Liver (tissue), 9 donors: Measurements from ENCODE around the gene RPS29. TPM values are rescaled to one million over a fixed set of nuclear protein-coding genes. Genes with fewer than 3 reads are reported as not detected.

Source experiments
- DNase-seq: peaks from one replicate; pipeline ENCODE4 v3.0.0-alpha.2; 2017; ENCODE audit warnings: low spot score
- H3K27ac ChIP-seq, 2 donors: one replicate each; pipeline ENCODE4 v1.7.0; 2013; ENCODE audit warnings: inconsistent platforms in 2 of 2, low read length in 2 of 2, control low read depth in 1 of 2, low read depth in 1 of 2, mild to moderate bottlenecking in 1 of 2
- H3K27me3 ChIP-seq, 4 donors: one replicate each; pipeline versions ENCODE4 v1.6.1 to v1.7.0; 2013; ENCODE audit warnings: low read length in 3 of 4, inconsistent platforms in 1 of 4, mild to moderate bottlenecking in 1 of 4, moderate library complexity in 1 of 4; ENCODE audit not compliant: control insufficient read depth in 4 of 4, insufficient read depth in 4 of 4
- H3K36me3 ChIP-seq, 4 donors: one replicate each; pipeline versions ENCODE4 v1.6.1 to v1.7.0; 2013; ENCODE audit warnings: low read length in 3 of 4, mild to moderate bottlenecking in 3 of 4, low read depth in 1 of 4, moderate library complexity in 1 of 4; ENCODE audit not compliant: control insufficient read depth in 4 of 4, insufficient read depth in 3 of 4
- H3K4me1 ChIP-seq, 4 donors: one replicate each; pipeline versions ENCODE4 v1.6.1 to v1.7.0; 2013; ENCODE audit warnings: low read length in 3 of 4, mild to moderate bottlenecking in 3 of 4, moderate library complexity in 1 of 4; ENCODE audit not compliant: control insufficient read depth in 4 of 4, insufficient read depth in 4 of 4
- H3K4me3 ChIP-seq, 3 donors: one replicate each; pipeline versions ENCODE4 v1.6.1 to v1.7.0; 2013; ENCODE audit warnings: low read length in 3 of 3, control low read depth in 1 of 3, low read depth in 1 of 3, mild to moderate bottlenecking in 1 of 3
- H3K9ac ChIP-seq, 2 donors: one replicate each; pipeline ENCODE4 v1.7.0; 2013; ENCODE audit warnings: low read length in 2 of 2, mild to moderate bottlenecking in 2 of 2, moderate library complexity in 2 of 2, control low read depth in 1 of 2, low read depth in 1 of 2
- H3K9me3 ChIP-seq, 4 donors: one replicate each; pipeline versions ENCODE4 v1.6.1 to v1.7.0; 2013; ENCODE audit warnings: low read length in 3 of 4; ENCODE audit not compliant: control insufficient read depth in 4 of 4
- CTCF ChIP-seq: fragments of 150-350 bp; IDR thresholded peaks from 2 replicates; pipeline ENCODE4 v1.5.1; 2017; ENCODE audit warnings: improper control_type of control experiment, low read depth, low read length; ENCODE audit not compliant: missing input control
- EGR1 ChIP-seq, 2 donors: IDR thresholded peaks; 2 replicates each; pipeline ENCODE4 v1.6.1; 2016 to 2018; ENCODE audit warnings: antibody characterized with exemption in 2 of 2, low read depth in 2 of 2
- FOXA1 ChIP-seq: IDR thresholded peaks from 2 replicates; pipeline ENCODE4 v1.6.1; 2016; ENCODE audit warnings: antibody characterized with exemption
- GABPA ChIP-seq, 2 donors: IDR thresholded peaks in 1 of 2; conservative IDR thresholded peaks in 1 of 2; 2 replicates each; pipeline ENCODE4 v1.6.1; 2016; ENCODE audit warnings: antibody characterized with exemption in 2 of 2, mild to moderate bottlenecking in 1 of 2, moderate library complexity in 1 of 2
- HNF4G ChIP-seq: IDR thresholded peaks from 2 replicates; pipeline ENCODE4 v1.6.1; 2016; ENCODE audit warnings: antibody characterized with exemption
- JUND ChIP-seq, 2 donors: IDR thresholded peaks; 2 replicates each; pipeline ENCODE4 v1.6.1; 2016; ENCODE audit warnings: antibody characterized with exemption in 2 of 2
- NR2F2 ChIP-seq: IDR thresholded peaks from 2 replicates; pipeline ENCODE4 v1.6.1; 2016; ENCODE audit warnings: antibody characterized with exemption
- REST ChIP-seq: IDR thresholded peaks from 2 replicates; pipeline ENCODE4 v1.6.1; 2016; ENCODE audit warnings: antibody characterized with exemption, mild to moderate bottlenecking
- RXRA ChIP-seq, 2 donors: IDR thresholded peaks; 2 replicates each; pipeline ENCODE4 v1.6.1; 2017 to 2018; ENCODE audit warnings: antibody characterized with exemption in 2 of 2, mild to moderate bottlenecking in 1 of 2
- SP1 ChIP-seq: IDR thresholded peaks from 2 replicates; pipeline ENCODE4 v1.6.1; 2018; ENCODE audit warnings: antibody characterized with exemption, mild to moderate bottlenecking
- TAF1 ChIP-seq: conservative IDR thresholded peaks from 2 replicates; pipeline ENCODE4 v1.6.1; 2016; ENCODE audit warnings: antibody characterized with exemption, mild to moderate bottlenecking
- YY1 ChIP-seq: IDR thresholded peaks from 2 replicates; pipeline ENCODE4 v1.6.1; 2016; ENCODE audit warnings: antibody characterized with exemption, mild to moderate bottlenecking
- ZBTB33 ChIP-seq: IDR thresholded peaks from 2 replicates; pipeline ENCODE4 v1.6.1; 2016; ENCODE audit warnings: antibody characterized with exemption
- WGBS: extraction: QIAGEN DNeasy Blood & Tissue Kit; methylation state at CpG from one replicate; pipeline ENCODE4 v1.1.7; 2013; 5-methylcytosine and 5-hydroxymethylcytosine counted together
- polyA plus RNA-seq, 2 donors: library from polyadenylated mRNA; stranded (reverse) in 1 of 2; unstranded in 1 of 2; fragments of 200-250 nt in 1 of 2; fragments of >200 nt in 1 of 2; fragmentation: Nextera tagmentation in 1 of 2; extraction: Ambion mirVana in 1 of 2; gene quantifications; one replicate each; pipeline versions ENCODE4 v1.2.1 to v1.2.3, GENCODE V29; 2013 to 2015
- total RNA-seq, 2 donors: library from RNA; depleted of rRNA; stranded (reverse); fragments of >200 nt; gene quantifications; one replicate each; pipeline ENCODE4 v1.2.3, GENCODE V29; 2014
- donor health status: healthy.
- donor health status: healthy.
- donor health status: healthy.
- donor health status: healthy.
- donor health status: healthy.

RPS29 gene
- total and polyA plus RNA-seq, 4 donors: 584 to 1,739 (median 839) TPM

GRCh38 chr14:49569281-49569680 is 16.9 kb downstream of the RPS29 start:
- 88% methylated on average over 3 of the region's 3 CpGs for WGBS
- Histone ChIP-seq H3K9ac (no peak overlapping the region), H3K9me3 (no peaks in the 10 kb centered on the region)

GRCh38 chr14:49566714-49567113 is 19.5 kb downstream of the RPS29 start:
- 89% methylated on average over 12 of the region's 12 CpGs for WGBS
- no peak overlapping the region for H3K4me3 ChIP-seq
- H3K9me3 ChIP-seq: no peaks in the 10 kb centered on the region
- H3K36me3 ChIP-seq: no peaks in the 10 kb centered on the region
- no peak overlapping the region for H3K27ac ChIP-seq
- no peaks in the 10 kb centered on the region for H3K4me1 ChIP-seq
- H3K9ac ChIP-seq: no peak overlapping the region
- no peaks in the 10 kb centered on the region for H3K27me3 ChIP-seq
- no peak for DNase-seq
- TF ChIP-seq ZBTB33 (no peak), FOXA1 (no peak), YY1 (no peak), EGR1 (IDR thresholded peaks at IDR 0.05; ENCODE audit: low read depth in 2 of 2) (no peak), GABPA (IDR thresholded peaks at IDR 0.05 in 1 of 2, conservative IDR thresholded peaks at IDR 0.05 in 1 of 2) (no peak), CTCF (no peak), JUND (IDR thresholded peaks at IDR 0.05) (no peak), REST (no peak)

More at GRCh38 chr14:49569281-49569680, 16.9 kb downstream of the RPS29 start:
- Histone ChIP-seq H3K4me1 (no peaks in the 10 kb centered on the region), H3K27me3 (no peaks in the 10 kb centered on the region), H3K4me3 (no peak overlapping the region), H3K27ac (no peak overlapping the region), H3K36me3 (no peaks in the 10 kb centered on the region)
- TF ChIP-seq ZBTB33: no peak
- TF ChIP-seq HNF4G: no peak
- no peak for TF ChIP-seq GABPA (IDR thresholded peaks at IDR 0.05 in 1 of 2, conservative IDR thresholded peaks at IDR 0.05 in 1 of 2)
- TF ChIP-seq YY1: no peak
- no peak for TF ChIP-seq RXRA (IDR thresholded peaks at IDR 0.05)
- no peak for TF ChIP-seq SP1
- TF ChIP-seq REST: no peak
- no peak for TF ChIP-seq NR2F2
- no peak for TF ChIP-seq TAF1
- no peak for DNase-seq
